WTC11 (cell line): ENCODE data around the gene ARRDC1.

ENCODE experiments used
- CTCF ChIP-seq: fragments of 200-600 bp; IDR thresholded peaks from 2 replicates; pipeline ENCODE4 v1.8.0; 2022; ENCODE audit warnings: antibody characterized with exemption
- FOXP4 ChIP-seq: sonication (generic); formaldehyde crosslinking; IDR thresholded peaks from 2 replicates; pipeline ENCODE4 v1.8.0; 2022; ENCODE audit warnings: mild to moderate bottlenecking, missing genetic modification reagents
- SP1 ChIP-seq: sonication (generic); formaldehyde crosslinking; conservative IDR thresholded peaks from 2 replicates; pipeline ENCODE4 v1.8.1; 2022; ENCODE audit warnings: missing genetic modification reagents
- TCF7 ChIP-seq: sonication (generic); formaldehyde crosslinking; IDR thresholded peaks from 2 replicates; pipeline ENCODE4 v1.8.0; 2022; ENCODE audit warnings: mild to moderate bottlenecking, low read depth, missing genetic modification reagents, moderate library complexity
- TF ChIP-seq, protein P1 (sequence below): sonication (generic); formaldehyde crosslinking; IDR thresholded peaks from 2 replicates; pipeline ENCODE4 v1.8.0; 2022; ENCODE audit warnings: mild to moderate bottlenecking, missing genetic modification reagents
- TF ChIP-seq, protein P2 (sequence below): sonication (generic); formaldehyde crosslinking; IDR thresholded peaks from 2 replicates; pipeline ENCODE4 v1.8.0; 2023; ENCODE audit warnings: missing genetic modification reagents
- TF ChIP-seq, protein P3 (sequence below): fragments of 250-450 bp; sonication (Bioruptor Pico); IDR thresholded peaks from 2 replicates; pipeline ENCODE4 v1.9.0; 2021; ENCODE audit warnings: moderate library complexity, mild to moderate bottlenecking, inconsistent platforms, borderline replicate concordance
- TF ChIP-seq, protein P4 (sequence below): sonication (generic); formaldehyde crosslinking; IDR thresholded peaks from 2 replicates; pipeline ENCODE4 v1.8.0; 2022; ENCODE audit warnings: mild to moderate bottlenecking, missing genetic modification reagents
- TF ChIP-seq, protein P5 (sequence below): sonication (generic); formaldehyde crosslinking; IDR thresholded peaks from 2 replicates; pipeline ENCODE4 v1.8.1; 2023; ENCODE audit warnings: mild to moderate bottlenecking, missing genetic modification reagents, moderate library complexity

- TF ChIP-seq SP1 = no peak
- TF ChIP-seq, protein P1, sequence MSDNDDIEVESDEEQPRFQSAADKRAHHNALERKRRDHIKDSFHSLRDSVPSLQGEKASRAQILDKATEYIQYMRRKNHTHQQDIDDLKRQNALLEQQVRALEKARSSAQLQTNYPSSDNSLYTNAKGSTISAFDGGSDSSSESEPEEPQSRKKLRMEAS (CRISPR knock-in tag) = no peak
- TF ChIP-seq CTCF = no peak
- TF ChIP-seq FOXP4 (CRISPR knock-in tag) = no peak
- TF ChIP-seq TCF7 (CRISPR knock-in tag) = no peak
- TF ChIP-seq, protein P2, sequence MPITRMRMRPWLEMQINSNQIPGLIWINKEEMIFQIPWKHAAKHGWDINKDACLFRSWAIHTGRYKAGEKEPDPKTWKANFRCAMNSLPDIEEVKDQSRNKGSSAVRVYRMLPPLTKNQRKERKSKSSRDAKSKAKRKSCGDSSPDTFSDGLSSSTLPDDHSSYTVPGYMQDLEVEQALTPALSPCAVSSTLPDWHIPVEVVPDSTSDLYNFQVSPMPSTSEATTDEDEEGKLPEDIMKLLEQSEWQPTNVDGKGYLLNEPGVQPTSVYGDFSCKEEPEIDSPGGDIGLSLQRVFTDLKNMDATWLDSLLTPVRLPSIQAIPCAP (CRISPR knock-in tag) = no peak
- TF ChIP-seq, protein P3, sequence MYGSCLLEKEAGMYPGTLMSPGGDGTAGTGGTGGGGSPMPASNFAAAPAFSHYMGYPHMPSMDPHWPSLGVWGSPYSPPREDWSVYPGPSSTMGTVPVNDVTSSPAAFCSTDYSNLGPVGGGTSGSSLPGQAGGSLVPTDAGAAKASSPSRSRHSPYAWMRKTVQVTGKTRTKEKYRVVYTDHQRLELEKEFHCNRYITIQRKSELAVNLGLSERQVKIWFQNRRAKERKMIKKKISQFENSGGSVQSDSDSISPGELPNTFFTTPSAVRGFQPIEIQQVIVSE = no peak
- TF ChIP-seq, protein P4, sequence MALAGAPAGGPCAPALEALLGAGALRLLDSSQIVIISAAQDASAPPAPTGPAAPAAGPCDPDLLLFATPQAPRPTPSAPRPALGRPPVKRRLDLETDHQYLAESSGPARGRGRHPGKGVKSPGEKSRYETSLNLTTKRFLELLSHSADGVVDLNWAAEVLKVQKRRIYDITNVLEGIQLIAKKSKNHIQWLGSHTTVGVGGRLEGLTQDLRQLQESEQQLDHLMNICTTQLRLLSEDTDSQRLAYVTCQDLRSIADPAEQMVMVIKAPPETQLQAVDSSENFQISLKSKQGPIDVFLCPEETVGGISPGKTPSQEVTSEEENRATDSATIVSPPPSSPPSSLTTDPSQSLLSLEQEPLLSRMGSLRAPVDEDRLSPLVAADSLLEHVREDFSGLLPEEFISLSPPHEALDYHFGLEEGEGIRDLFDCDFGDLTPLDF = no peak
- TF ChIP-seq, protein P5, sequence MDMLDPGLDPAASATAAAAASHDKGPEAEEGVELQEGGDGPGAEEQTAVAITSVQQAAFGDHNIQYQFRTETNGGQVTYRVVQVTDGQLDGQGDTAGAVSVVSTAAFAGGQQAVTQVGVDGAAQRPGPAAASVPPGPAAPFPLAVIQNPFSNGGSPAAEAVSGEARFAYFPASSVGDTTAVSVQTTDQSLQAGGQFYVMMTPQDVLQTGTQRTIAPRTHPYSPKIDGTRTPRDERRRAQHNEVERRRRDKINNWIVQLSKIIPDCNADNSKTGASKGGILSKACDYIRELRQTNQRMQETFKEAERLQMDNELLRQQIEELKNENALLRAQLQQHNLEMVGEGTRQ (CRISPR knock-in tag) = no peak
Observed at GRCh38 chr9:137588891-137589290, 16.6 kb upstream of the ARRDC1 start.
